GM12891 (cell line): ENCODE measurements around the gene GPSM3.

Experiments
- POLR2A ChIP-seq: IDR thresholded peaks from 2 replicates; pipeline ENCODE4 v1.6.1; 2011; ENCODE audit warnings: low read depth, low read length, control low read depth
- POLR2AphosphoS5 ChIP-seq: IDR thresholded peaks from 2 replicates; pipeline ENCODE4 v1.6.1; 2011; ENCODE audit warnings: low read depth, low read length, control low read depth
- POU2F2 ChIP-seq: IDR thresholded peaks from 2 replicates; pipeline ENCODE4 v1.6.1; 2011; ENCODE audit warnings: low read depth, mild to moderate bottlenecking, control low read depth, low read length, moderate library complexity
- SPI1 ChIP-seq: IDR thresholded peaks from 2 replicates; pipeline ENCODE4 v1.6.1; 2011; ENCODE audit warnings: low read depth, low read length, control low read depth
- TAF1 ChIP-seq: IDR thresholded peaks from 2 replicates; pipeline ENCODE4 v1.6.1; 2011; ENCODE audit warnings: low read depth, low read length, control low read depth

- TF ChIP-seq POLR2A (no peak), POLR2AphosphoS5 (no peak), TAF1 (no peak), SPI1 (no peak), POU2F2 (no peak)
Observed at GRCh38 chr6:32179766-32180405, 12.6 kb downstream of the GPSM3 start.
